ENCODE measurements around the gene TLL2. TPM values are rescaled to one million over a fixed set of nuclear protein-coding genes. Genes with fewer than 3 reads are reported as not detected.

Gene TLL2
- total RNA-seq: 1 to 10 TPM in 1 of 4 donors, under 1 TPM in 1, not detected in 2; 0.67 to 1.1 TPM

DNA sequence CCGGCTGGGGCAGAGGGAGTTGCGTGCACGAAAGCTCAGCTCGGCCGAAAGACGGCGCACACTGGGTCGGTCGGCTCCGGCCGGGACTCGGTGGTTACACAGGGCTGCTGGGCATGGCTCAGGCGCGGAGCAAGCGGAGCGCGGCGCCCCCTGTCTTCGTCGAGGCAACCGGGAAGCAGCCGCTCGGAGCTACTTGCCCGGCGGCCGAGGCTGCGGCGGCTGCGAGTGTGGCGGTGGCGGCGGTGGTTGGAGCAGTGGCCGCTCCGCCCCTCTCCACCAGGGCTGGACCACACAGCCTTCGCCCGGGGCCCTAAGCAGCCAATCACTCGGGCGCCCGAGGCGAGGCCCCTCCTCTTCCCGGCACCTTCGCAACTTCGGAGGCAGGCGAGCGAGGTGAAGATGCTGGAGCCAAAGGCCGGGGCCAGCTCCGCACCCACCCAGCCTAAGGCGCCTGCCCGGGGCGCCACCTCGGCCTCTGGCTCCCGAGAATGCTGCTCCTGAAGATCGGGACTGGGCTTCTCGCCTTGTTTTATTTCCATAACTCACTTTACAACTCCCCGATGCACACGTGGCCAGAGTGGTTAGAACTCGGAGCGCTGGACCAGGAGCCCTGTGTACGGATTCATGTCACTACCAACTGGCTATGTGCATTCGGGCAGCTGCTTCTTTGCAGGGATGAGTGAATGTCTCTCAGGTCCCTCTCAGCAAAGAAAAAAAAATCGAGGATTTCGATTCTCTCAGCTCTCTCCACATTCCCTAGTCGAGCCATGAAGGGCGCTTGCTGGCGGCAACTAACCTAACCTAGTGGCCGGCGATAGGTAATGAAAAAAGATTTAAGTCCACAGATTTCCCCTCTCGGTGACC lies at the start of gene TLL2:
TLL2 (minus strand) TSS at position 229 of the 864 bp plus-strand sequence. CDS start 241 bp downstream, outside the sequence.
- Histone ChIP-seq H3K9me3 (no peaks in the 10 kb centered on the region), H3K4me3 (peak within 1 kb of the TSS; percentile 31 to 49), H3K36me3 (no peaks in the 10 kb centered on the region), H3K4me1 (peaks cover 0 to 12% of the 10 kb centered on the region in 2 donors), H3K27me3 (no peaks in the 10 kb centered on the region), H3K27ac (no peak within 1 kb of the TSS)
- peak; percentile 73 to 83 for DNase-seq
- intact Hi-C loops (cut with DNase I; ENCODE audit: low total_unique reads): loop anchor here (10.0 kb wide), 1 partner anchor 119 kb away; no protein-coding TSS in a partner anchor
- TF ChIP-seq POLR2A (IDR thresholded peaks at IDR 0.05): peak in 1 of 2 donors; percentile 50
- TF ChIP-seq, protein P1, sequence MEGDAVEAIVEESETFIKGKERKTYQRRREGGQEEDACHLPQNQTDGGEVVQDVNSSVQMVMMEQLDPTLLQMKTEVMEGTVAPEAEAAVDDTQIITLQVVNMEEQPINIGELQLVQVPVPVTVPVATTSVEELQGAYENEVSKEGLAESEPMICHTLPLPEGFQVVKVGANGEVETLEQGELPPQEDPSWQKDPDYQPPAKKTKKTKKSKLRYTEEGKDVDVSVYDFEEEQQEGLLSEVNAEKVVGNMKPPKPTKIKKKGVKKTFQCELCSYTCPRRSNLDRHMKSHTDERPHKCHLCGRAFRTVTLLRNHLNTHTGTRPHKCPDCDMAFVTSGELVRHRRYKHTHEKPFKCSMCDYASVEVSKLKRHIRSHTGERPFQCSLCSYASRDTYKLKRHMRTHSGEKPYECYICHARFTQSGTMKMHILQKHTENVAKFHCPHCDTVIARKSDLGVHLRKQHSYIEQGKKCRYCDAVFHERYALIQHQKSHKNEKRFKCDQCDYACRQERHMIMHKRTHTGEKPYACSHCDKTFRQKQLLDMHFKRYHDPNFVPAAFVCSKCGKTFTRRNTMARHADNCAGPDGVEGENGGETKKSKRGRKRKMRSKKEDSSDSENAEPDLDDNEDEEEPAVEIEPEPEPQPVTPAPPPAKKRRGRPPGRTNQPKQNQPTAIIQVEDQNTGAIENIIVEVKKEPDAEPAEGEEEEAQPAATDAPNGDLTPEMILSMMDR (IDR thresholded peaks at IDR 0.05): peak; percentile 76 to 83 (median 77)

DNA sequence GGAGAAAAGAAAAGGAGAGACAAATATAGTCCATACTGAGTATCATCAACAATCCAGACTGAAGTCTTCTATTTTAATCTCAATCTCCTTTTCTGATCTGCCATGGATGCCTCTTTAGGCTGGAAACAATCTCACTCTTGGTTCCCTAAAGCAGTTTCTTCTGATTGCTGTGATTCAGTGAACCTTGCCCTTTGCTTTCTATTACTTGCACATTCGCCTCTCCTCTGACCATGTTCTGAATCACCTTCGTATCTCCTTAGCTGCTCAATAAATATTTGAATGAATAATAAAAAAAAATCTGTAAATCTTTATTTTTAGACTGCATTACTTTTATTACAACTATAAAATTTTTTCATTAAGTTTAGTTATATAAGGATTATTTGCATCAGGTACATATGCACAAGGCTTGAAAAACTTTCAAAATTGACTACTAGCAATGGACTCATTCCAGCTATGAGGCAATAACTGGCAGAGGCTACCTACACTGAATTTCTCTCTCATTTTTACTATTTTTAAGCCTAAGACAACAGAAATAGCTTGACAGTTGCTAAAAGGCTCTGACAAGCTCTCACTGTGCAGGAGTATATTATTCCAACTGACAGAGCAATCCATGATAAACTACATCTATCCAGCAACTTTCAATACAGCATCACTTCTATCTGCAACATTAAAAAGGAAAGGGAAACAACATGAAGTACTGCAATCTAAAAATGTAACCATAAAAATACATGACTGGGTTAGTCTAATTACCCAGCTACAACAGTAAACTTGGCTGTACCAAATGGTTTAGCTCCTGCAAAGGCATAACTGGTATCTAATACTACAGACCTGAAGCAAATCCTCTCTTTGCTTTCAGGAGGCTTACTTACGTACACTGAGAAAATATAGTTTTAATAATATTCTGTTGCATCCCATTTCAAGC lies 47.5 kb upstream of the TLL2 start:
- no peaks in the 10 kb centered on the region for H3K27me3 ChIP-seq
- intact Hi-C loops (cut with DNase I; ENCODE audit: low total_unique reads): no loop called here
- TF ChIP-seq POLR2A (IDR thresholded peaks at IDR 0.05): no peak
- TF ChIP-seq, protein P1 (IDR thresholded peaks at IDR 0.05): no peak
- H3K4me3 ChIP-seq: no peak overlapping the region
- no peaks in the 10 kb centered on the region for H3K36me3 ChIP-seq
- no peak overlapping the region for H3K27ac ChIP-seq
- no peaks in the 10 kb centered on the region for H3K9me3 ChIP-seq
- no peak for DNase-seq
- peaks cover 0 to 3% of the 10 kb centered on the region in 2 donors for H3K4me1 ChIP-seq

DNA sequence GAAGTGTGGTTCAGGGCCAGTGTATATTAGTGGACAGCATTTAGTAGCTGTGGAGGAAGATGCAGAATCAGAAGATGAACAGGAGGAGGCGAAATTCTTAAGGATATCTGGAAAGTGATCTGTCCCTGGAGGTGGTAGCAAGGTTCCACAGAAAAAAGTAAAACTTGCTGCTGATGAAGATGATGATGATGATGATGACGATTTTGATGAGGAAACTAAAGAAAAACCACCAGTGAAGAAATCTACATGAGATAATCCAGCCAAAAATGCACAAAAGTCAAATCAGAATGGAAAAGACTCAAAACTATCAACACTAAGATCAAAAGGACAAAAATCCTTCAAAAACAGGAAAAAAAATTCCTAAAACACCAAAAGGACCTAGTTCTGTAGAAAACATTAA lies 46.8 kb upstream of the TLL2 start:
- no peak overlapping the region for H3K4me3 ChIP-seq
- H3K9me3 ChIP-seq: no peaks in the 10 kb centered on the region
- no peaks in the 10 kb centered on the region for H3K27me3 ChIP-seq
- DNase-seq: no peak
- no peak overlapping the region for H3K27ac ChIP-seq
- TF ChIP-seq, protein P1 (IDR thresholded peaks at IDR 0.05): no peak
- TF ChIP-seq POLR2A (IDR thresholded peaks at IDR 0.05): no peak
- H3K4me1 ChIP-seq: no peaks in the 10 kb centered on the region
- intact Hi-C loops (cut with DNase I; ENCODE audit: low total_unique reads): no loop called here
- H3K36me3 ChIP-seq: no peaks in the 10 kb centered on the region

DNA sequence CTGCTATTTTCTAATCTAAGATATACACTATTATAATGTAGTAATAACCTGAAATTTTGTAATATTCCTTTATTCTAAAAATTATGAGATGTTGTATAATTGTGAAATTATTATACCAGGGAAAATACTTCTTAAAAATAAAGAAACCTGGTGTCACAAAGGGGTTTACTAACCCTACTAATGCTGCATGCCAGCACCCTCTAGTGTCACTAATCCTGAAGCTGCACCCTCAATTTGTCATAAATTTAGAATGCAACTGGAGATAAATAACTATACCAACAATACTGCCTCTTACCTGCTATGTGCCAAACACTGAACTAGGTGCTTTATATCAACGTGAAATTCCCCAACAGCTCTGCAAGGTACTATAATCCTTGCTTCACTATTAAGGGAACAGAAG lies 42.3 kb upstream of the TLL2 start:
- no peaks in the 10 kb centered on the region for H3K27me3 ChIP-seq
- DNase-seq: no peak
- intact Hi-C loops (cut with DNase I; ENCODE audit: low total_unique reads): no loop called here
- H3K4me3 ChIP-seq: no peak overlapping the region
- H3K9me3 ChIP-seq: no peaks in the 10 kb centered on the region
- TF ChIP-seq POLR2A (IDR thresholded peaks at IDR 0.05): no peak
- TF ChIP-seq, protein P1 (IDR thresholded peaks at IDR 0.05): peak in 3 of 4 experiments; percentile 9 to 25 (median 17)
- H3K36me3 ChIP-seq: no peaks in the 10 kb centered on the region
- H3K4me1 ChIP-seq: no peaks in the 10 kb centered on the region
- no peak overlapping the region for H3K27ac ChIP-seq
